Measurements from ENCODE around the gene WWOX.

DNA sequence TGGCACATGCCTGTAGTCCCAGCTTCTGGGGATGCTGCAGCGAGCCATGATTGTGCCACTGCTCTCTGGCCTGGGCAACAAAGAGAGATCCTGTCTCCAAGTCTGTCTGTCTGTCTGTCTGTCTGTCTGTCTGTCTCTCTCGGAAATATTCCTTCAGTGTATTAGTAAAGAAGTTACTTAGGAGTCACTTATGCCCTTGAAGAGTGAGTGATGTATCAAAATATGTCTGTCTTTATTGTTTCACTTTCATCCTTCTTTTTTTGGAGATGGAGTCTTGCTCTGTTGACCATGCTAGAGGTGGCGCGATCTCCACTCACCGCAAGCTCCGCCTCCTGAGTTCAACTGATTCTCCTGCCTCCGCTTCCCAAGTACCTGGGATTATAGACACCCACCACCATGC, 410.5 kb downstream of the WWOX start:
- TF ChIP-seq, protein P1, sequence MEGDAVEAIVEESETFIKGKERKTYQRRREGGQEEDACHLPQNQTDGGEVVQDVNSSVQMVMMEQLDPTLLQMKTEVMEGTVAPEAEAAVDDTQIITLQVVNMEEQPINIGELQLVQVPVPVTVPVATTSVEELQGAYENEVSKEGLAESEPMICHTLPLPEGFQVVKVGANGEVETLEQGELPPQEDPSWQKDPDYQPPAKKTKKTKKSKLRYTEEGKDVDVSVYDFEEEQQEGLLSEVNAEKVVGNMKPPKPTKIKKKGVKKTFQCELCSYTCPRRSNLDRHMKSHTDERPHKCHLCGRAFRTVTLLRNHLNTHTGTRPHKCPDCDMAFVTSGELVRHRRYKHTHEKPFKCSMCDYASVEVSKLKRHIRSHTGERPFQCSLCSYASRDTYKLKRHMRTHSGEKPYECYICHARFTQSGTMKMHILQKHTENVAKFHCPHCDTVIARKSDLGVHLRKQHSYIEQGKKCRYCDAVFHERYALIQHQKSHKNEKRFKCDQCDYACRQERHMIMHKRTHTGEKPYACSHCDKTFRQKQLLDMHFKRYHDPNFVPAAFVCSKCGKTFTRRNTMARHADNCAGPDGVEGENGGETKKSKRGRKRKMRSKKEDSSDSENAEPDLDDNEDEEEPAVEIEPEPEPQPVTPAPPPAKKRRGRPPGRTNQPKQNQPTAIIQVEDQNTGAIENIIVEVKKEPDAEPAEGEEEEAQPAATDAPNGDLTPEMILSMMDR (optimal IDR thresholded peaks at IDR 0.05 in 1 of 3, IDR thresholded peaks at IDR 0.05 in 1 of 3, conservative IDR thresholded peaks at IDR 0.05 in 1 of 3; ENCODE audit: extremely low read depth in 1 of 3, insufficient read depth in 2 of 3, low read length in 3 of 3), result no peak
- no peak for TF ChIP-seq EZH2 (IDR thresholded peaks at IDR 0.05; ENCODE audit: low read length)

Measured in keratinocyte (primary cell).